Panc1 (cell line): ENCODE measurements around the gene ZNF547. TPM values are rescaled to one million over a fixed set of nuclear protein-coding genes. Genes with fewer than 3 reads are reported as not detected.

Source experiments
- ATAC-seq: fragments of 200-7000 bp; cut with Tn5 transposase; 2 replicates; pipeline ENCODE4 v1.9.1; 2020; ENCODE audit warnings: mild to moderate bottlenecking, moderate library complexity
- BruUV-seq: library from RNA; stranded (reverse); fragments of 400-500 nt; replicated peaks from 2 replicates; lab custom pipeline; 2021; lab: Mats Ljungman, UMichigan
- CTCF ChIA-PET: fragments of 300-600 bp; sonication (Branson Sonifier 250); formaldehyde crosslinking; loops from one replicate; lab custom pipeline; 2022; ENCODE audit warnings: antibody characterized with exemption; lab: Charles Lee
- POLR2A ChIA-PET: fragments of 300-600 bp; sonication (Branson Sonifier 250); formaldehyde crosslinking; loops from one replicate; lab custom pipeline; 2022; ENCODE audit warnings: antibody characterized with exemption; lab: Charles Lee
- DNase-seq: peaks from one replicate; pipeline ENCODE4 v3.0.0-alpha.2; 2010; ENCODE audit warnings: low read depth, low spot score
- H3K27ac ChIP-seq: 2 replicates; pipeline ENCODE4 v1.5.1; 2011; ENCODE audit warnings: mild to moderate bottlenecking, low read length, inconsistent platforms
- H3K27me3 ChIP-seq: fragments of 200-500 bp; sonication (Bioruptor generic); 2 replicates; pipeline ENCODE4 v1.6.0; 2014; ENCODE audit warnings: low read length, inconsistent platforms; ENCODE audit not compliant: control insufficient read depth, insufficient read depth
- H3K36me3 ChIP-seq: fragments of 200-500 bp; sonication (Bioruptor generic); 2 replicates; pipeline ENCODE4 v1.5.1; 2014; ENCODE audit warnings: inconsistent platforms, mild to moderate bottlenecking, low read length, moderate library complexity; ENCODE audit not compliant: control insufficient read depth, insufficient read depth
- H3K4me1 ChIP-seq: 2 replicates; pipeline ENCODE4 v1.5.1; 2011; ENCODE audit warnings: inconsistent platforms, mild to moderate bottlenecking, low read length, moderate library complexity; ENCODE audit not compliant: control insufficient read depth, insufficient read depth
- H3K4me3 ChIP-seq, 2 experiments: 2 replicates each; pipeline ENCODE4 v1.5.1; 2011 to 2012; ENCODE audit warnings: low read depth in 2 of 2, low read length in 2 of 2, mild to moderate bottlenecking in 2 of 2, inconsistent platforms in 1 of 2, moderate library complexity in 1 of 2
- H3K9me3 ChIP-seq: fragments of 200-500 bp; sonication (Bioruptor generic); 2 replicates; pipeline ENCODE4 v1.5.1; 2014; ENCODE audit warnings: low read depth, mild to moderate bottlenecking, inconsistent platforms, low read length, moderate library complexity; ENCODE audit not compliant: control insufficient read depth, insufficient read depth
- CTCF ChIP-seq: fragments of 450-650 bp; IDR thresholded peaks from 2 replicates; pipeline ENCODE4 v1.5.1; 2017; ENCODE audit warnings: mild to moderate bottlenecking
- POLR2AphosphoS5 ChIP-seq: IDR thresholded peaks from 2 replicates; pipeline ENCODE4 v1.6.1; 2012; ENCODE audit warnings: mild to moderate bottlenecking, low read depth, low read length, moderate library complexity
- REST ChIP-seq, 2 experiments: IDR thresholded peaks; 2 replicates each; pipeline ENCODE4 v1.6.1; 2011 to 2012; ENCODE audit warnings: low read depth in 2 of 2, control low read depth in 1 of 2, low read length in 1 of 2, mild to moderate bottlenecking in 1 of 2, moderate library complexity in 1 of 2; ENCODE audit not compliant: insufficient read depth in 1 of 2
- SIN3A ChIP-seq: IDR thresholded peaks from 2 replicates; pipeline ENCODE4 v1.6.1; 2012; ENCODE audit warnings: low read depth, mild to moderate bottlenecking, low read length, moderate library complexity, borderline replicate concordance; ENCODE audit not compliant: insufficient read depth
- TCF7L2 ChIP-seq: IDR thresholded peaks from 2 replicates; pipeline ENCODE4 v1.6.1; 2011; ENCODE audit warnings: mild to moderate bottlenecking, low read depth, low read length, inconsistent platforms
- in situ Hi-C: cut with HindIII; loops from 2 replicates; pipeline ENCODE4 v1.10.0; 2016; ENCODE audit warnings: low sequenced_read_pairs, low pct_unique_long_range_greater_than_20kb
- intact Hi-C: fragments of 100-400 bp; cut with micrococcal nuclease; formaldehyde crosslinking; loops from one replicate; pipeline ENCODE4 v1.10.0; 2022; ENCODE audit not compliant: unreplicated experiment
- total RNA-seq: library from RNA; stranded (reverse); gene quantifications from one replicate; pipeline ENCODE4 v1.2.1, GENCODE V29; 2021; ENCODE audit not compliant: unreplicated experiment

ZNF547 gene
- total RNA-seq, 1 experiment from 2014 or later = 4.1 TPM

DNA sequence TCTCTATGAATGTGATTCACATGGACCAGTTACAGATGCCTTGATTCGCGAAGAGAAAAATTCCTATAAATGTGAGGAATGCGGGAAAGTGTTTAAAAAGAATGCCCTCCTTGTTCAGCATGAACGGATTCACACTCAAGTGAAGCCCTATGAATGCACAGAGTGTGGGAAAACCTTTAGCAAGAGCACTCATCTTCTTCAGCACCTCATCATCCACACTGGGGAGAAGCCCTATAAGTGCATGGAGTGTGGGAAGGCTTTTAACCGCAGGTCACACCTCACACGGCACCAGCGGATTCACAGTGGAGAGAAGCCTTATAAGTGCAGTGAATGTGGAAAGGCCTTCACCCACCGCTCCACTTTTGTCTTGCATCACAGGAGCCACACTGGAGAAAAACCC is 35.4 kb upstream of the ZNF547 start:
- in situ Hi-C loops (no loop called here), intact Hi-C loops (no loop called here)
- no peak for DNase-seq
- Histone ChIP-seq H3K4me3 (no peak overlapping the region), H3K9me3 (peaks cover 7% of the 10 kb centered on the region; the same call in 1 of the 2 replicates), H3K36me3 (peaks cover 16% of the 10 kb centered on the region), H3K27me3 (no peaks in the 10 kb centered on the region), H3K27ac (no peak overlapping the region), H3K4me1 (no peaks in the 10 kb centered on the region)
- ATAC-seq = no peak
- TF ChIP-seq TCF7L2 (no peak), SIN3A (no peak), CTCF (no peak), REST (IDR thresholded peaks at IDR 0.05; ENCODE audit: insufficient read depth in 1 of 2, low read depth in 2 of 2, low read length in 1 of 2) (no peak), POLR2AphosphoS5 (no peak)
- CTCF ChIA-PET = no interaction called here
- BruUV-seq = TSS peak; percentile 40
- POLR2A ChIA-PET = no interaction called here

GRCh38 chr19:57334191-57334590 is 29.2 kb upstream of the ZNF547 start:
- no TSS peak for BruUV-seq
- DNase-seq = no peak
- intact Hi-C loops (no loop called here), in situ Hi-C loops (no loop called here)
- H3K9me3 ChIP-seq = no peaks in the 10 kb centered on the region
- TF ChIP-seq CTCF (no peak), SIN3A (no peak), POLR2AphosphoS5 (0 out of 2 replicates have a peak, but pooled peaks have one; percentile 25)
- H3K27ac ChIP-seq = no peak overlapping the region
- no peak overlapping the region for H3K4me3 ChIP-seq
- H3K27me3 ChIP-seq = no peaks in the 10 kb centered on the region
- no peaks in the 10 kb centered on the region for H3K4me1 ChIP-seq
- H3K36me3 ChIP-seq = no peaks in the 10 kb centered on the region
- POLR2A ChIA-PET = no interaction called here
- ATAC-seq = no peak
- CTCF ChIA-PET = no interaction called here
